ENCODE results near the gene CSGALNACT2.

Gene CSGALNACT2

DNA sequence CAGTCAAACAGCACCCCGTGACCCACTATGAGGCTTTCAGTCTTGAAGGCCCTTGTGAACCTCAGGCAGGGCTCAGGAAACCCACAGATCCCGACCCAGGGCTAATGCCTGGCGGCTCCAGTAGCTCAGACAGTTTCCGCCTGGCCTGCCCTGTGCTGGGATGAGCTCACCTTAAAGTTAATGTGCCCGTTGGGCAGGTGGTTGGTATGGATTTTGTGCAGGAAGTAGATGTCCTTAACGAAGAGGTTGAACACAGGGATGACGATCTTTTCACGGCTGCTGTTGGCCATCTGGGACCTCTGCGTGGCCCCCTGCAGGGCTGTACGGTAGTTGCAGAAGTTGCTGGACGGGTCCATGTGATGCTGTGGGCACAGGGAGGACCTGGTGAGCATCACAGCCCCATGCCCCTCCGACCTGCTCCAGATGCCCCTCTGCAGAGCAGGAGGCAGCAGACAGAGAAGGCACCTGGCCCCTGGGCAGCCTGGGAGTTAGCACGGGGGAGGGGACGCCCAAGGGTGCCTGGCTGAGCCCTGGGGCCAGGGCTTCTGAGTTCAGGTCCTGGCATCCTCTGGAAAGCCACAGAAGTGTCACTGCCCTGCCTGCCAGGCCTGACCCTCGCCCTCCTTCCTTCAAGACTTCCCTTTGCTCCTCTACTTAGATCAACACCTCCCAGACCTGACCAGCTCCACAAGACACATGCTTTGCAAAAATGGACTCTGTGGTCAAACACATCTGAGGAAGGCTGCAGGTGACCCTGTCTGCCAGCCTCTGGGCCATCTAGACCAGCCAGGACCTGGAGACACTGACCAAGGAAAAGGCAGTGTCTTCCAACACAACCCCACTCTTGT is 59.8 kb downstream of the CSGALNACT2 start:
- no peak for DNase-seq (ENCODE audit: extremely low read depth, insufficient read length)
- Histone ChIP-seq H3K36me3 (ENCODE audit: control insufficient read depth, insufficient read depth, low read length) (no peaks in the 10 kb centered on the region), H3K4me3 (replicated peaks; ENCODE audit: low read depth, low read length) (no peak overlapping the region), H3K27me3 (replicated peaks; ENCODE audit: control insufficient read depth, insufficient read depth, low read length) (no peaks in the 10 kb centered on the region; the same call in 1 of the 2 replicates)
- TF ChIP-seq, protein P1, sequence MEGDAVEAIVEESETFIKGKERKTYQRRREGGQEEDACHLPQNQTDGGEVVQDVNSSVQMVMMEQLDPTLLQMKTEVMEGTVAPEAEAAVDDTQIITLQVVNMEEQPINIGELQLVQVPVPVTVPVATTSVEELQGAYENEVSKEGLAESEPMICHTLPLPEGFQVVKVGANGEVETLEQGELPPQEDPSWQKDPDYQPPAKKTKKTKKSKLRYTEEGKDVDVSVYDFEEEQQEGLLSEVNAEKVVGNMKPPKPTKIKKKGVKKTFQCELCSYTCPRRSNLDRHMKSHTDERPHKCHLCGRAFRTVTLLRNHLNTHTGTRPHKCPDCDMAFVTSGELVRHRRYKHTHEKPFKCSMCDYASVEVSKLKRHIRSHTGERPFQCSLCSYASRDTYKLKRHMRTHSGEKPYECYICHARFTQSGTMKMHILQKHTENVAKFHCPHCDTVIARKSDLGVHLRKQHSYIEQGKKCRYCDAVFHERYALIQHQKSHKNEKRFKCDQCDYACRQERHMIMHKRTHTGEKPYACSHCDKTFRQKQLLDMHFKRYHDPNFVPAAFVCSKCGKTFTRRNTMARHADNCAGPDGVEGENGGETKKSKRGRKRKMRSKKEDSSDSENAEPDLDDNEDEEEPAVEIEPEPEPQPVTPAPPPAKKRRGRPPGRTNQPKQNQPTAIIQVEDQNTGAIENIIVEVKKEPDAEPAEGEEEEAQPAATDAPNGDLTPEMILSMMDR (IDR thresholded peaks at IDR 0.05; ENCODE audit: insufficient read depth, low read length, poor library complexity, severe bottlenecking): peak; percentile 58

GRCh38 chr10:43198682-43199005 is 60.4 kb downstream of the CSGALNACT2 start:
- DNase-seq (ENCODE audit: extremely low read depth, insufficient read length): no peak
- no peaks in the 10 kb centered on the region for H3K36me3 ChIP-seq (ENCODE audit: control insufficient read depth, insufficient read depth, low read length)
- H3K27me3 ChIP-seq (replicated peaks; ENCODE audit: control insufficient read depth, insufficient read depth, low read length): no peaks in the 10 kb centered on the region; the same call in 1 of the 2 replicates
- H3K4me3 ChIP-seq (replicated peaks; ENCODE audit: low read depth, low read length): no peak overlapping the region
- TF ChIP-seq, protein P1 (IDR thresholded peaks at IDR 0.05; ENCODE audit: insufficient read depth, low read length, poor library complexity, severe bottlenecking): no peak

DNA sequence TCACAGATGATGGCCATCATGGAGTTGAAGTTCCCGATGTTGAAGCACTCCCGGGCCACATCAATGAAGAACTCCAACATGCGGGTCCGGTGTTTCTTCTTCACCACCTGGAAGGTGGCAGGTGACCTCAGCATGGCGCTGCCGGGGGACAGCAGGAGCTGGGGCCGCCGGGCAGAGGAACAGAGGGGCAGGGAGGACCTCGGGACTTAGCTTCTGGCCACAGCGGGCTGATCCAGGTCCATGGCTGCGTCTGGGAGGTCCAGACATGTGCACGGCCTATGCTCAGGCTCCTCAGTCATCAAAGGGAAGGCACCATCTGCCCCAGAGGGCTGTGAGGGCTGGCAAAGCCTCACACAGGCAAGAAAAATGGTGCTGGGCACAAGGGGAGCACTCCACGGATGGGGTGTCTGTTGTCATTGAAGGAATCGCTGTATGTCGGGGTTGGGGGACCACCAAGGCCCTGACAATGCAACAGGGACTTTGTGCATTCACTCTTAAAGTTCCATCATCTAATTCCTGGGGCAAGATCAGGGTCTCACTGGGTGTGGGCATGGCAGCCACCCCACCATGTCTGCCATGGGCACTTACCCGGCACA is 60.9 kb downstream of the CSGALNACT2 start:
- no peak overlapping the region for H3K4me3 ChIP-seq (replicated peaks; ENCODE audit: low read depth, low read length)
- no peak for DNase-seq (ENCODE audit: extremely low read depth, insufficient read length)
- TF ChIP-seq, protein P1 (IDR thresholded peaks at IDR 0.05; ENCODE audit: insufficient read depth, low read length, poor library complexity, severe bottlenecking): no peak
- H3K27me3 ChIP-seq (replicated peaks; ENCODE audit: control insufficient read depth, insufficient read depth, low read length): no peaks in the 10 kb centered on the region; the same call in 1 of the 2 replicates
- no peaks in the 10 kb centered on the region for H3K36me3 ChIP-seq (ENCODE audit: control insufficient read depth, insufficient read depth, low read length)

- Histone ChIP-seq H3K36me3 (ENCODE audit: control insufficient read depth, insufficient read depth, low read length) (no peaks in the 10 kb centered on the region), H3K4me3 (replicated peaks; ENCODE audit: low read depth, low read length) (no peak overlapping the region), H3K27me3 (replicated peaks; ENCODE audit: control insufficient read depth, insufficient read depth, low read length) (no peaks in the 10 kb centered on the region; the same call in 1 of the 2 replicates)
- TF ChIP-seq, protein P1 (IDR thresholded peaks at IDR 0.05; ENCODE audit: insufficient read depth, low read length, poor library complexity, severe bottlenecking): no peak
- DNase-seq (ENCODE audit: extremely low read depth, insufficient read length): no peak
These were observed 61.7 kb downstream of the CSGALNACT2 start for GRCh38 chr10:43199684-43200537.

DNA sequence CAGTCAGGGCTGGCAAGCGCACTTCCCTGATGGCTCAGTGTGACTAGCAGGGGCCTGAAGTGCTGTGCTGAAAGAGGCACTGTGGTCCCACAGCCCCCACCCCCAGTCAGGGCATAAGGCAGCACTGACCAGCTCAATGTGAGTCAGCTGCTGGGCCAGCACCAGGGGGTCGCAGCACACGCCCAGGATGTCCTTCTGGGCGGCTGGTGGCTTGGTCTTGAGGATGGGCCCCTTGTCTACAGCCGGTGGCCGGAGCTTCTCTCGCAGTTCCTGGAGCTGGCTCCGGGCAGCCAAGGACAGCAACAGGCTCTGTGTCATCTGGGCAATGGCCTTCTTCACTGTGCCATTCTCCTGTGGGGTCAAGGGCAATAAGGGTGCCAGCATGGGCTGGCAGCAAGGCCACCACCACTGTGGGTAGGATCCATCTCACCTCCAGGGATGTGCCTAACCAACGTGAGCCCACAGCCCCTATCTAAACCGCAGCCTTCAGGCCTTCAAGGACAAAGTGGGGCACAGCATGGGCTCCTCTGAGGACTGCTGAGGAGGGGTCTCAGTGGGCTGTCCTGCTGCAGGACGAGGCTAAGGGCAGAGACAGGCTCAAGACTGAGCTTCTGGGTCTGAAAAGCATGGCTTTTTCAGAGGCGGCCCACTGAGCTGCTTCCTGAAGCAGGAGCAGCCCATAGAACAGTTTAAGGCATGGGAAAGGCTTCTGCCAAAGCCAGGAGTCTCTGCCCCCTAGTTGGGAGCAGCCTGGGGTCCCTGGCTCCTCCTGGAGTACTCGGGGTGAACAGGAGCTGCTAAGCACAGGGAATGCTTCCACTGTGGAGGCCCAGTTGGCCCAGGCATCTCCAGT is 62.5 kb downstream of the CSGALNACT2 start:
- no peaks in the 10 kb centered on the region; the same call in 1 of the 2 replicates for H3K27me3 ChIP-seq (replicated peaks; ENCODE audit: control insufficient read depth, insufficient read depth, low read length)
- H3K4me3 ChIP-seq (replicated peaks; ENCODE audit: low read depth, low read length): no peak overlapping the region
- H3K36me3 ChIP-seq (ENCODE audit: control insufficient read depth, insufficient read depth, low read length): no peaks in the 10 kb centered on the region
- TF ChIP-seq, protein P1 (IDR thresholded peaks at IDR 0.05; ENCODE audit: insufficient read depth, low read length, poor library complexity, severe bottlenecking): no peak
- DNase-seq (ENCODE audit: extremely low read depth, insufficient read length): no peak

Measured in GM06990 (cell line).